ENCODE measurements around the gene CD63.

DNA sequence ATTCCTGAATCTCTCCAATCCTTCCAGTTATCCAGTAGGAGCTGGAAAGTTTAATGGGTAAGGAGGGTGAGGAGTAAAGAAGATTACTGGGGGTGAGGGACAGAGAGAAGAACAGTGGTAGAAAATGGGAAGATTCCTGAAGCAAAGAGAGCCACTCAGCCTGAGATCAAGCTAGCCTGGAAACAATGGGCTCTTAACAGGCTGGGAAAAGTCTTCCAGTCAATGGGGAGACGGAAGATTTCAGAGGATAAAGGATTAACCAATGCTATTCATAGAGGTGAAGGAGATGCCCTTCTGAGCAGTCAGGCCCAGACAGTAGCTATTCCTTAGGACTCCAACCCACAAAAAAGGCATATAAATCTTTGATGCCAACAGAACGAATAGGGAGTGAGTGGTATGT is 28.9 kb upstream of the CD63 start:
- TF ChIP-seq CTCF (IDR thresholded peaks at IDR 0.05) (no peak), POLR2A (IDR thresholded peaks at IDR 0.05) (no peak)

All from adrenal gland (tissue), 5 donors.